Bone marrow (tissue), 2 donors: ENCODE measurements around the gene CSHL1.

Experiments used
- DNase-seq, 2 donors: peaks; one replicate each; lab custom pipeline; 2025; lab: John Stamatoyannopoulos, UW

CSHL1 gene

DNA sequence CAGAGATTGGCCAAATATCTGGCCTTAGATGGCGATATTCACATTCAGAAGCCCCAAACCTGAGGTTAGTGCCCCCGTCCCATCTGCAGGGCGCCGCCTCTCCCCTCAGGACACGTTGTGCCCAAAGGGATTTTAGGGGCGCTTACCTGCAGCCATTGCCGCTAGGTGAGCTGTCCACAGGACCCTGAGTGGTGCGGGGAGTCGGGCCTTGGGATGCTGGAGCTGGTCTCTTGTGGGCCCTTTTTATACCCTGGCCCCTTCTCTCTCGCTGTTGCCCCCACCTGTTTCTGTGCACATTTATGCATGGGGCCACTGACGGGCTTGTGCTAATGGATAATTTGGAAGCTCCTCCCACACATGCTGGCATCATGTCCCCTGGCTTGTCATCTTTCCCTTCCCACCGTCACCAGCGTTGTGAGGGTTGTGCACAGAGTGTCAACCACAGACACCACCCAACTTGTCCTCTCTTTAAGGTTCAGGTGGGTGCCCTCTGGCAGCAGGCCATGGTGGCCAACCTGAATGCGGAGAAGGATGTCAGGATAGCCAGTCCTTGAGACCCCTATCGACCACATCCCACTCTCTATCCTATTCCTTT lies at the start of gene CSHL1:
Gene CSHL1 (minus strand): TSS at position 218 of the 595 bp plus-strand sequence. CDS start 62 bp downstream, at position 156.
- DNase-seq, result no peak

DNA sequence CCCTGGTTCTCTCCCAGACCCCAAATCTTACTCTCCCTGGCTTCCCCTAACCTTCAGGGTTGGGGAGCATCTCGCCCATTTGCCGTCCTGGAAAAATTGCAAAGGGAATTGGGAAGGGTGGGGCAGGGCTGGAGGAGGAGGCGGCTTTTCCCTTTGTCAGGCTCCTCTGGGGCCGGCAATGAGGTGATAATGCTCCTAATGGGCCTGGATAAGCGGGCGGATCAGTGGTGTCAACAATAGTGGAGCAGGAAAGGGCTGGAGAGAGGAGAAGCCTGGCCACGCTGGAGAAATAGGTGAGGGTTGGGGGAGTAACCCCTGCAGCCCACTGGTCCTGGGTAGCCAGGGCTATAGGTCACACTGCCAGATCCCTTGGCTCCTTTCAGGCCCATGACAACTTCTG lies 49.4 kb upstream of the CSHL1 start:
- no peak for DNase-seq

DNA sequence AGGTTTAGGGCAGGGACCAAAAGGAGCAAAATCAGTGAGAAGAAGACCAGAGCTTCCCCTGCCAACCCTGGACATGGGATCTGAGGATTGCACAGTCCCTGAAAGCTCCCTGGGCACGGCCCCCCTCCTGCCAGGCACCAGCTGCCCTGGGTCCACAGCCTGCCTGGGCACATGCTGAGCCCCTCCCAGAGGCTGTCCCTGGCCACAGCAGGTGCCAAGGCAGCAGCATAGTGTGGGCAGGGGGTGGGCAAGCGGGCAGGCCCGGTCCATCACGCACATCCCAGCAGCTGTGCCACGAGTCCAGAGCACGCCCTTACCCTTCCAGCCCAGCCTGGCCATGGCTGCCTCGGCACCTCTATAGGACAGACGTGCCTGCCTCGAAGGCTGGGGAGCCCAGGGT lies 48.9 kb upstream of the CSHL1 start:
- DNase-seq, result no peak

DNA sequence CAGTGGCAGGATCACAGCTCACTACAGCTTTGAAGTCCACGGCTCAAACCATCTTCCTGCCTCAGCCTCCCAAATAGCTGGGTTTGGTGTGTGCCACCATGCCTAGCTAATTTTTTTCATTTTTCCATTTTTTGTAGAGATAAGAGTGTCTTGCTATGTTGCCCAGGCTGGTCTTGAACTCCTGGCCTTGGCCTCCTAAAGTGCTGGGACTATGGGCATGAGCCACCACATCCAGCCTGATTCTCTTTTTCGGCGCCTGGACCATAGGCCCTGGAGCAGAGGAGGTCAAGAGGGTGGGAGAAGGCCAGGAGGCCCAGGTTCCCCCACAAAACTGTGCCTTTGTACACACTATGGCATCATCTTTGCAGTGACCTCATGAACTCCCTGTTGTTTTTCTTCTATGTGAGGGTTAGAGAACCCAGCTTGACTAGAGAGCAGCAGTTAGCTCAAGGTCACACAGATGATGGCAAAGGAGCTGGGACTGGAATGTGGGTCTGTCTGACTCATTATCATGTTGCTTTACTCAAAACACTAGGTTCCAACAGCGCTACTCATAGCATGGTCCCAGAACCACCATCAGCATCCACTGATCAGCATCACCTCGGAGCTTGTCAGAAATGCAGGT lies 45.4 kb upstream of the CSHL1 start:
- no peak for DNase-seq

DNA sequence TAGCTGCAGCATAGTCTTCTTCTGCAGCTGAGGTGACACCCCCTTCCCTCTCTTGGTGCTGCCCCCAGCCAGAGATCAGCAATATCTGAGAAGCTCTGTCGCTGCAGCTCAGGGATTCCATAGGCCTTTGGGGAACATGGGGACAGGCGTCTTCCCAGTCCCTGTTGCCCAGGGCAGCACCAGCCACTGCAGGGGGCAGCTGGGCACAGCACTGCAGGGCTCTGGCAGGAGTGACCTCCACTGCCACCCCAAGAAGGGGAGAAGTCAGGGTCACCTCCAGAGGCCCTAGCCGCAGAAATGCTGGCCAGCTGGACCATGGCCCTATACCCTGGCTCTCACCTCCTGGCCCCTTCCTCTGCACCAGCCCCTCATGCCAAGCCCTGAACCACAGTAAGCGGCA lies 44.7 kb upstream of the CSHL1 start:
- DNase-seq, result no peak

DNA sequence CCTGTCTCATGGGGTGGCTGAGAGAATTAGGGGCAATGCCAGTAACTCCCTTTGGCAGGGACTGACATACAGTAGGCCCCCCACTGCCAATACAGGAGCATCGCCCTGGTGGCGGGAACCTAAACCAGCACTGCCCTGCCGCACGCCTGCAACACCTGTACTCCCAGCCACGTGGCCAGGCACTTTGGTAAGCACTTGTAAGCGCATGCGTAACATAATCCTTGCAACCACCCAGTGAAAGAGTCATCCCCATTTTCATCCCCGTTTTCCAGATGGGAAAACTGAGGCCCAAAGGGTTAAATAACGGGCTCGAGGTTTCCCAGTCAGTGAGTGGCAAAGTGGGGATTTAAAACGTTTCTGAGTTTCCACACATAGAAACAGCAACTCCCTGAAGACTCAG lies 44.2 kb upstream of the CSHL1 start:
- DNase-seq, result no peak

DNA sequence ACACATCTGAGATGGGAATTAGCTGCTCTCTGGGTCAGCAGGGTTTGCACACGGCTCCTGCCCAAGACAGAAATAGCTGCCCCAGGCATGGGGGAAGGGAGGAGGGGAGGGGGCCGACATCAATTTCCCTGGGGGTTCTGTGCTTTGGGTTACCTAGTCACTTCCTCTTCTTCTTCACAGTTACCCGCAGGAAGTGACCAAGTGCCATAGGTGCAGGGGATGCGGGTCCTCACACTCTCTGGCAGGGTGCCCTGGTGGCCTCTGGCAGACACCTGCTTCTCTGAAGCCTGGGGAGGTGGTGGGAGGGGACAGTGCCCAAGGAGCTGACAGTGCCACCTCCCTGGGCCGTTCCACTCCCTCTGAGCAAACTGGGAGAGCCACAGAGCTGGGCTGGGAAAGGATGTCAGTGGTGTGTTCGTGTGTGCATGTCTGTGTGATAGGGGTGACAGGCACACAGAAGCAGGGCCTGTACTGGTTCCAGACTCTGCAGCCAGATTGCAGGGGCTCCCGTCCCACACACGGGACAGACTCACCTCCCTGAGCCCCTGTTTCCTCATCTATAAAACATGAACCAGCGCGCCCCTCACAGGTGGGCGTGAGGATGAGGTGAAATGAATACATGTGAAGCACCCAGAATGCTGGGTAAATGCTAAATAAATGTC lies 43.5 kb upstream of the CSHL1 start:
- DNase-seq, result peak in 1 of 2 donors; percentile 4

DNA sequence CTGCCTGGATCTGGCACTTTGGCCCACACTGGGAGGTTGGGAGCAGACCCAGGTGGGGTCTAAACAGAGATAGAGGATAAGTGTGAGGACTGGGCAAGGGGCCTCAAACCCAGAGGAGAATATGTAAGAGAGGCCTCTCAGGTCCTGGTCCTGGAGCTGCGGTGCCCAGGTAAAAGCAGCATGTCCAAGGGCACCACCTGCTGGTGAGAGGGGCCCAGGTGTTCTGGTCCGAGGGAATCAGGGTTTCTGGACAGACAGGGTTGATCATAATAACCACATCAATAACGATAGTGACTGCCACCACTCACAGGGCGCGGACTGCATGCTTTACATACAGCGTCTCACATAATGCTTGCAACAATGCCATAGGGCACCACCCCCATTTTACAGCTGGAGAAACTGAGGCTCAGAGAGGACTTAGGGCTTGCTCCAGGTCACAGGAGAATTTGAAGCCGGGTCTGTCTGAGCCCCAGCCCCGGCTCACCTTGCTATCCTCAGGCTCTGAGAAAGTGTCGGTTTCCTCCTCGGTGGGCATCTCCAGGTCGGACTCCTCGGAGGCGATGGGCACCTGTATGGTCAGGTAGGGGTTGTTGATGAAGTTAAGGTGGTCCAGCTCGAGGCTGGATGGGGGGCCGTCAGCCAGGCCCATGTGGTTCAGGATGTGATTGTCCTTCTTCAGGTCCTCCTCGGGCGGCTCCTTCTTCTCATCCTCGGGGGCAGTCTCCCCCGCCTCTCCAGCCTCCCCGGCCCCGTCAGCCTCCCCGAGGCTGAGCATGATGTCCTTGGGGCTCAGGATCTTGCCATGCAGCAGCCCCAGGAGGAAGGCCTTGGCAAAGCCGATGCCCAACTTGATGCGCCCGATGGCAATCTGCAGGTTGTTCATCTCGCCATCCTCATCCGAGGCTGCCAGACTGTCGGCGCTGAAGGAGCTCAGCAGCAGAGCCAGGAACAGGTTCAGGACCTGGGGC lies 40.2 kb upstream of the CSHL1 start:
- DNase-seq, result no peak

DNA sequence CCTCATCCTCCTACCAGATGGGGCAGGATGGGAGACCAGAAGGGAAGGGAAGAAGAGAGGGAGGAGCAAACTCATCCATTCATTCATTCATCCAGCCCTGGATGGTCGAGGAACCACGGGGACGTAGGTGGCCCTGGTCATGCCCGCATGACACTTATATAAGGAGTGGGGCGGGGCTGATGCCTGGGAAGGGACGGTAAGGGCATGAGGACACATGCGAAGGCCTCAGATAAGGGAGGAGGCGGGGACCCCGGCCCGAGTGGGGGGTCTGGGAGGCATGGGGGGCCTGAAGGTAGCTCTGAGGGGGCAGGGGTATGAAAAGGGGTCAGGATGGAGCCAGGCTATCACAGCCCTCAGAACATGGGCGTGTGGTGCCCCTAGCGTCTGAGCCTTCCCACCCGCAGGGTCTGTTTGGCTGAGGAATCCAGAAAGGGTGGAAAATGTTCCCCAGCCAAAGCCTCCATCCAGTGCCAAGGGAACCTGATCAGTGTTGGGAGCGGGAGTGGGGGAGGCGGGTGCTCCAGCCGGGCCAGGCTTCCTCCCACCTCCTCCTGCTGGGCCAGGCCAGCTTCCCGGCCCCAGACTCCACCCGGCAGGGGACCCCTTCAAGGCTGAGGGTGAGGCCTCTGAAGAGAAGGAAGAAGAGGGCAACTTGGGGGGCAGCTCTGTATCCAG lies 38.7 kb upstream of the CSHL1 start:
- DNase-seq, result no peak

DNA sequence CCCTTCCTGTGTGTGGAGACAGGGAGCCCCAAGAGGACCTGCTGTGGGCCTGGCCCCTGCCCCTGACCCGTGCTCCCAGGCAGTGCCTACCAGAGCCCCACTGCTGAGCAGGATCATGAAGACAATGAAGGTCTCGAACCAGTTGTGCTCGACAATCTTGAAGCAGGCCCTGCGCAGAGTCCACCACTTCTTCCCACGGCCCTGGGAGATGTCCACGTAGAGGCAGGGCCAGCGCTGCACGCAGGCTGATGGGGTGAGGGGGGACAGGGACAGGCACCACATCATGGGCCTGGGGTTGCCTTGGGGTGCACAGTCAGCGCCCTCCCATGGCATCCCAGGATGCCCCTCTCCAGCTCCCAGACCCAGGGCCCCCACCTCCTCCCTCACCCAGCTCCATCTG lies 37.5 kb upstream of the CSHL1 start:
- no peak for DNase-seq

DNA sequence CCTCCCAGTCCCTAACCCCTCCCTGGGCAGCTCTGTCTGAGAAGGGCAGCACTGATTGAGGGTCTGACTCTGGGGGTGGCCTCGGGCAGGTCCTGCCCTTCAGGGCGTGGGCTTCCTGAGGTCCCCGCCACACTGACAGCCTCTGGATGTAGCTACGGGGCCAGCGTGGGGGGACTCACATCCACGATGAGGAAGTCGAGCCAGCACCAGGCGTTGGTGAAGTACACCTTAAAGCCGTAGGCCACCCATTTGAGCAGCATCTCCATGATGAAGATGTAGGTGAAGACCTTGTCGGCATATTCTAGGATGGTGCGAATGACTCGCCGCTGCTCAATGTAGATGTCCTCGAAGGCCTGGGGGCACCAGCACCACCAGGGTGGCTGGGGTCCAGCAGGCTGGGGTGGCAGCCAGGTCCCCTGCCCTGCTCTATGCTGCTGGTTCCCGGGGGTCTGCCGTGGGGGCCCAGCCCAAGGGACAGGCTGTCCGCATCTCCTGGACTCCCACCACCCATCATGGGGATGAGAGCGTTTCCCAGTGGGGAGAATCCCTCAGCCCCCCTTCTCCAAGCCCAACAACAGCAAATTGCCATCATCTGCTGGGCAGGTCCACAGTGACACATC lies 36.8 kb upstream of the CSHL1 start:
- no peak for DNase-seq

DNA sequence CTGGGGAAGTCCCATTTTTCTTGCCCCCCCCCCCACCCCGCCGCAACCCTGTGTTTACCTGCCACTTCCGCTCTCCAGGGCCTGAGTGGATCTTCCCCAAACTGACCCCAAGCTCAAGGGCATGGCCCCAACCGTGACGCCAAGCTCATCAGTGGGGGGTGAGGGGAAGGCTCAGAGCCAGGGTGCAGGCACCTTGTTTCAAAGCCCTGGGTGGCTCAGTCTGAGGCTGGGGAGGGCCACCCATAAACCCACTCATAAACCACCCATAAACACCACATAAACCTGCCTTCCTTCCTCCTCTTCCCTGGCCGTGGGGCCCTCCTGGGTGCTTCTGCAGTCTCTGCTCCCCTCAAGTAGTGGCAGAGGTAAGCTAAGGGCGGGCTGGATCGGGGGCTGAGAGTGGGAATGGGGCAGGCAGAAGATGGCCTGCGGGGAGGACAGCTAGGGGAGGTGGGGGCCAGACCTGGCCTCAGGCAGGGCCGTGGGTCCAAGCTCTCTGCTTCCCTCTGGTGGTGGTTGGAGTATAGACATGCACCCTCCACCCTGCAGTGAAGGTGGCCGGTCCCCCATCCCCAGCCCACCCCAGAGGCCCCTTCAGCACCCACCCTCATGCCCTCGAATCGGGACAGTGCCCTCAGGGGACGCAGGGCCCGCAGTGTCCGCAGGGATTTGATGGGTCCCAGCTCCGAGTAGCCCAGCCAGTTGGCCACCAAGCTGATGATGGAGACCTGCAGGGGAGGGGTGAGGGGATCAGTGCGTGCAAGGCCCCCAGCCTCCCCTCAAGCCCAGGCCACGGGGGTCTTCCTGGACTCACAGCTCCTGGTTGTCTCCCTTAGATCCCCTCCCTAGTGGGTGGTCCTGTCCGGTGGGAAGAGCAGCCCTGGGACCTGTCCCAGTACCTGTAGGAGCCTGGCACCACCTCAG lies 35.6 kb upstream of the CSHL1 start:
- peak; percentile 30 to 32 for DNase-seq

DNA sequence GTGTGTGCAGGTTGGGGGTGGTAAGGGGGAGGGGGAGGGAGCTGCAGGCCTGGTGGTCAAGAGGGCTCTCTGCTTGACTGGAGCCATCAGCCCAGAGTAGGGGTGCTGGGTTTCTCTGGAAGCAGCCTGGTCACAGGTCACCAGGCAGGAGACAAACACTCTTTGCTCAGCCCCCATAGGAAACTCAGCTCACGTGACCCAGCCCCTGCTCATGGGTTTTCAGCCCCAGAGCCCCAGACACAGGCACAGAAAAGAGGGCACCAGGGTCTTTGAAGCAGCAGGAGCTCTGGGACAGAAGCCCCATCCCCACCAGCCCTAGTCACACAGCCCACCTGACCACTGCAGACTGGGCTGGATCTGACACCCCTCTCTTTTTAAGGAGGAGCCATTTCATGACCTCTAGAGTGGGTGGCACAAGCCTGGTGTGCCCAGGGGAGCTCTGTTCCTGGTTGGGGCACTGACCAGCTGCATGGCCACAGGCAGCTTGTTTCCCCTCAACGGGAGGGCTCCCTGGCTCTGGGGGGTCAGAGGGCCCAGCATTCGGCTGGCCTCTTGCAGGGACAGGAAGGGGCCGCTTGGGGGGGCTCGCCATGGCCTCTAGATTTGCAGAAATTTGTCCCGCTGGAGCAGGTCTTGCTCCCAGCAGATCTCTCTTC lies 34.9 kb upstream of the CSHL1 start:
- DNase-seq, result no peak

DNA sequence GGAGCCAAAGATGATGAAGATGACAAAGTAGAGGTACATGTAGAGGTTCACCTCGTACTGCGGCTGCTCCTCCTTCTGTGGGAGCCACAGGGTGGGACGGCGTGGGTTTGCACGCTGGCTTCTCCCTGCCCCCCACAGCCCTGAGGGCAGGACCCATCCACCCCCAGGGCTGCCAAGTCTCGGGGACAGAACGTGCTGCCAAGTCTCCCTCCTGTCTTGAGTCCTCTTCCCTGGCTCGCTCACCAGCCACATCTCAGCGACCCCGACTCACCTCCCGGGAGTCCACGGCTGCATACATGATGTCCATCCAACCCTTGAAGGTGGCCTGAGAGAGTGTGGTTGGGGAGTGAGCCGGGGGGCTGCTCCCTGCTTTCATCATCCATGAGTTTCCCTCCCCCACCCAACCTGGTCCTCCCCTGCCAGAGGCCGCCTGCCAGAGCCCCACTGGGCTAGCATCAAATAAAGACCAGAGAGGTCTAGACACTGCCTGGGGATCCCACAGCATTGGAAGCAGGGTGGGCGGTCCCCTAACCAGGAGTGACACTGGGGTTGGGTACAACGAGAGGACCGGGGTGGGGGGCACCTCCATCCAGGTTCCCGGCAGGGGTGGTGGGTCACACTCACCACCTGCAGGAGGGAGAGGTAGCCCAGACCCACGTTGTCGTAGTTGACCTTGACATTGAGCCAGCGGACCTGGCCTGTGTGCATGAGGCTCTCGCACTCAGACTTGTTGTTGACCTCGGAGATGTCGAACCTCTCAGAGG lies 33.9 kb upstream of the CSHL1 start:
- DNase-seq, result no peak

DNA sequence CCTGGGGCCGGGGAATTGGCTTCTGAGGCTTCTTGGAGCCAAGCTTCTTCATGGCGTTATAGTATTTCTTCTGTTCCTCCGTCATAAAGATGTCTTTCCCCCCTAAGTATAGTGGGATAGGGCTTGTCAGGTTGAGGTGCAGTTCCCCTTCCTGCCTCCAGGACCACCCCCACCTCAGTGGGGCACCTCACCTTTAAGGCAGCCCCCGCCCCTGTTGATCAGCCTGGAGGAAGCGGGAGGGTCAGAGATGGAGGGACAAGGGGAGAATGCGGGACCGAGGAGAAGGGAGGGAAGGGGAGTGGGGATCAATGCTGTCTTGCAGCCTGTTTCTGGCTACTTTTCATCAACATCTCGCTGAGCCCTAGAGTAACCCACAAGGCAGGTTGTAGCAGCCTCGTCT lies 32.7 kb upstream of the CSHL1 start:
- no peak for DNase-seq

DNA sequence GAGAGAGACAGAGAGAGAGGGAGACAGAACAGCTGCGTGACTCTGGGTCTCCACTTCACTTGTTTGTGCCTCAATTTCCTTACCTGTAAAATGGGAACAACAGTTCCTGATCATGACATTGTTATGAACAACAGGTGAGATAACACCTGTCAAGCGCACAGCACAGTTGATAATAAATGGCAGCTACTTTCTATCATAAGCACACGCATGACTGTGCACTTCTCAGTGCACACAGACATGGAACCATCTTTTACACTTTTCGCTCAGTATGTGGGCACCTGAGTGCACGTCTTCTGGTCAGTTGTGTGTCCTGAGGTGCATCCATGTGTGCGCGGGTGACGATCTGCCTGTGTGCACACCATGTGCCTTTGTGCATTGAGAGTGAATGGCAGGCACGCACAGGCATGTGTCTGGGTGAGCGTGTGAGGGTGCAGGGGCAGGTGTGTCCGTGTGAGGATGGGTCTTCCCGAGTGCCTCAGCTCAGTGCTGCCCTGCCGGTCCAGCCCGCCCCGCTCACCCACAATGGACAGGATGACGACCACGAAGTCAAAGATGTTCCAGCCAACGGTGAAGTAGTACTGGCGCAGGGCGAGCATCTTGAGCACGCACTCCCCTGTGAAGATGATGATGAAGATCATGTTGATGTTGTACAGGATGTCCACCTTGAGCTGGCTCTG lies 31.4 kb upstream of the CSHL1 start:
- no peak for DNase-seq

DNA sequence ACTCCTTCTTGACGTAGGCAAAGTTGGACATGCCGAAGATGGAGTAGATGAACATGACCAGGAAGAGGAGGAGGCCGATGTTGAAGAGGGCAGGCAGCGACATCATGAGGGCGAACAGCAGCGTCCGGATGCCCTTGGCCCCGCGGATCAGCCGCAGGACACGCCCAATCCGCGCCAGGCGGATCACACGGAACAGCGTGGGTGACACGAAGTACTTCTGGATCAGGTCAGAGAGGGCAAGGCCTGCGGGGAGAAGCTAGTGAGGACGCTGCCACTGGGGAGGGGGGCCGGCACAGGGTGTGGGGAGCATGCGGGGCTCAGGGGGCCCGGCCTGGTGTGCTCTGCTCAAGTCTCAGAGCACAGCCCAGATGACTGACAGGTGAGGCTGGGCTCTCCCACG lies 30.7 kb upstream of the CSHL1 start:
- DNase-seq, result no peak

DNA sequence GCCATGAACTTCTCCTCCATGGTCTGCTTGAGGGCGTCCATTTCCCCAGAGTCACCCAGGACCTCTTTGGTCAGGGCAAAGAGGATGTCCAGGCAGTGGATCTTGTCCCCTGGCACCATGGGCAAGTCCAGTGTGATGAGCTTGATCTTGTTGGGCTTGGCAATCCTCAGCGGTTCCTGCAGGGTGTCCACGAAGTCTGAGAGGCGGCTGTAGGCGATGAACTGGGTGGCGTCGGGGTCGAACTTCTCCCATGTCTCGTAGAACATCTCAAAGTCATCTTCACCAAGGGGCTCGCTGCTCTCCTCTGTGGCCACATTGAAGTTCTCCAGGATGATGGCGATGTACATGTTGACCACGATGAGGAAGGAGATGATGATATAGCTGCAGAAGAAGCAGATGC lies 30.1 kb upstream of the CSHL1 start:
- no peak for DNase-seq
